GM12878 (cell line): ENCODE measurements around the gene FEV.

Source experiments
- ATF3 ChIP-seq: IDR thresholded peaks from 2 replicates; pipeline ENCODE4 v1.6.1; 2011; ENCODE audit warnings: low read depth, mild to moderate bottlenecking, low read length, moderate library complexity, borderline replicate concordance; ENCODE audit errors: extremely low read depth
- BCLAF1 ChIP-seq: fragments of 450-650 bp; IDR thresholded peaks from 2 replicates; pipeline ENCODE4 v1.6.1; 2017; ENCODE audit warnings: antibody characterized with exemption, mild to moderate bottlenecking, moderate library complexity
- BHLHE40 ChIP-seq, 2 experiments: fragments of 450-650 bp in 1 of 2; IDR thresholded peaks; 2 replicates each; pipeline ENCODE4 v1.6.1; 2011 to 2017; ENCODE audit warnings: low read depth in 2 of 2, borderline replicate concordance in 1 of 2, improper control_type of control experiment in 1 of 2, low read length in 1 of 2, mild to moderate bottlenecking in 1 of 2
- CTCF ChIP-seq, 3 experiments: IDR thresholded peaks in 2 of 3; conservative IDR thresholded peaks in 1 of 3; 2 replicates each; pipeline ENCODE4 v1.5.1; 2011; ENCODE audit warnings: low read depth in 3 of 3, low read length in 3 of 3, mild to moderate bottlenecking in 3 of 3, control low read depth in 2 of 3, moderate library complexity in 2 of 3, inconsistent platforms in 1 of 3, mixed read lengths in 1 of 3; ENCODE audit not compliant: control insufficient read depth in 2 of 3, insufficient read depth in 1 of 3; ENCODE audit errors: extremely low read depth in 1 of 3
- KAT2A ChIP-seq: conservative IDR thresholded peaks from 2 replicates; pipeline ENCODE4 v1.6.1; 2011; ENCODE audit warnings: low read depth, low read length; ENCODE audit not compliant: control insufficient read depth
- MAX ChIP-seq: IDR thresholded peaks from 2 replicates; pipeline ENCODE4 v1.6.1; 2012; ENCODE audit warnings: low read depth, low read length, improper control_type of control experiment
- NFYB ChIP-seq: IDR thresholded peaks from 2 replicates; pipeline ENCODE4 v1.6.1; 2011; ENCODE audit warnings: low read depth, mild to moderate bottlenecking, low read length, improper control_type of control experiment, moderate library complexity; ENCODE audit not compliant: insufficient read depth
- SUZ12 ChIP-seq: fragments of 200-600 bp; sonication (generic); IDR thresholded peaks from one replicate; pipeline ENCODE4 v1.6.1; 2018; ENCODE audit warnings: antibody characterized with exemption, mild to moderate bottlenecking; ENCODE audit not compliant: unreplicated experiment
- ZBTB33 ChIP-seq: fragments of 450-650 bp; IDR thresholded peaks from 2 replicates; pipeline ENCODE4 v1.6.1; 2017; ENCODE audit warnings: mild to moderate bottlenecking

- TF ChIP-seq BCLAF1 (no peak), NFYB (no peak), CTCF (IDR thresholded peaks at IDR 0.05 in 2 of 3, conservative IDR thresholded peaks at IDR 0.05 in 1 of 3; ENCODE audit: control insufficient read depth in 2 of 3, extremely low read depth in 1 of 3, insufficient read depth in 1 of 3, low read depth in 3 of 3, low read length in 3 of 3) (no peak), SUZ12 (no peak), ZBTB33 (no peak), ATF3 (no peak), MAX (no peak), KAT2A (no peak), BHLHE40 (IDR thresholded peaks at IDR 0.05; ENCODE audit: borderline replicate concordance in 1 of 2, low read depth in 2 of 2, low read length in 1 of 2) (no peak)
Measured at GRCh38 chr2:218998414-218999002, 13.5 kb upstream of the FEV start.
